Hematopoietic multipotent progenitor cell treated with erythropoietin and hydrocortisone succinate and interleukin-3 and kit ligand, for 17 days (in vitro differentiated cells): ENCODE data around the gene PSORS1C2.

Experiments
- DNase-seq: peaks from one replicate; pipeline ENCODE4 v3.0.0-alpha.2; 2015; ENCODE audit warnings: low spot score

PSORS1C2 gene

DNA sequence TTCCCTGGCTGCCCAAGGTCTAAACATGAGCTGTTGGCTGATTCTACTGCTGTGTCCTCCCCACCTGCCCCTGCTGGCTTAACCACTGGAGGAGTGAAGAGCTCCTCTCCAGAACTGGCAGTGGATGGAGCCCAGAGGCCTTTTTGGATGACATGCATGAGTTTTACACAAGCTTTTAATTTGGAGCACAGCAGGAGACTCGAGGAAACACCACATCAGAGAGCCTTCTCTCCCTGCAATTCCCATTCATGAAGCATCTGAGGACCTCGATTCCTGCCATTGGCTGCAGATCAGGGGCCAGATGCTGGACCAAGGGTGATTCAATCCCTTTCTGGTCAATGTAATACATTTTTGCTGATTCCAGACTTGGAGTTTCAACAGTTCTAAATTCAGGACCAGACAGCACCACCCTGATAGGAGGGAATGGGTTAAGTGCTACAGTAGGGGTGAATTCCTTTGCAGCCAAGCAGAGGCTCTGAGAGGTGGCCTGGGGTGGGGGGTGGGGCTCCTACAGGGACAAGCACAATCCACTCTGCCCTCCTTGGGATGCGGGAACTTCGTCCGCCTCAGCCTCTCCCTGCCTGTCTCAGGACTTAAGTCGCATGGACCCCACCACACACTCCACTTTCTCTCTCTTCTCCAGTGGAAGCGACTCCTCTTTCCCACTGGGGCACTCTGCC, 24.9 kb downstream of the PSORS1C2 start:
- DNase-seq = no peak

DNA sequence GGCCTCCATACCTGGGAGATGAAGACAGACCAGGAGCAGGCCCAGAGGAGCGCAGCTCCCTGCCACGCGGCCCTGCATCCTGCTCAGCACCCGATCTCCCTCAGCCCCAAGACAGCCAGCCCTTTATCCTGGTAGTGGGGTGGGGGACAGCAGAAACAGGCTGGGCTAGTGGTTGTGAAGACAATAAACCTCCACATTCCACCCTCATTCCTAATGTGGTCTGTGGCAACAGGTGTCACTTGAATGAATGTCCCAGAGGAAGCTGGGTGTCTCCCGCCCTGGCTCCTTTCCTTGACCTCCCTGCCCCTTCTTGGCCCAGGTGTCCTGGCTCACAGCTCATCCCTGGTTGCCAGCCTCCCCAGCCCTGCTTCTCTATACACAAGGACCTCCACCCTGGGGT, 26.4 kb downstream of the PSORS1C2 start, which contains the start of gene C6orf15:
Gene C6orf15 (minus strand): TSS at position 98 of the 400 bp plus-strand sequence. CDS start 20 bp downstream, at position 78.
- DNase-seq = no peak

DNA sequence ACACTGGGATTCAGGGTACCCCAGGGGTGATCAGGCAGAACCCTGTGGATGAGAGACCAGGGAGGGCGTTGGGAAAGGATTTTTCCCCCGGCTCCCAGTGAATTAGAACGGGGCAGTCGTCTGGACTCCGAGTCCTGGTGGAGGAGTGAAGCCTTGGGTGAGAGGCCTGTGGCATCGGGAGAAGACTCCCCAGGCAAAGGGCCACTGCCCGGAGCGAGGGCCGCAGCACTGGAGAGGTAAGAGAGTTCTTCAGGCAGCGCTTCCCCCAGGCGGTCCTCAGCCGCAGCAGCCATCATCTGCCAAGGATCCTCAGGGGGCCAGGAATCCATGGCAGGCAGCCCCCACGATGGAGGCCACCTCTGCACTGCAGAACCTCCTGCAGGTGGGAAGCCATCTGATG, 27.2 kb downstream of the PSORS1C2 start:
- DNase-seq = no peak

DNA sequence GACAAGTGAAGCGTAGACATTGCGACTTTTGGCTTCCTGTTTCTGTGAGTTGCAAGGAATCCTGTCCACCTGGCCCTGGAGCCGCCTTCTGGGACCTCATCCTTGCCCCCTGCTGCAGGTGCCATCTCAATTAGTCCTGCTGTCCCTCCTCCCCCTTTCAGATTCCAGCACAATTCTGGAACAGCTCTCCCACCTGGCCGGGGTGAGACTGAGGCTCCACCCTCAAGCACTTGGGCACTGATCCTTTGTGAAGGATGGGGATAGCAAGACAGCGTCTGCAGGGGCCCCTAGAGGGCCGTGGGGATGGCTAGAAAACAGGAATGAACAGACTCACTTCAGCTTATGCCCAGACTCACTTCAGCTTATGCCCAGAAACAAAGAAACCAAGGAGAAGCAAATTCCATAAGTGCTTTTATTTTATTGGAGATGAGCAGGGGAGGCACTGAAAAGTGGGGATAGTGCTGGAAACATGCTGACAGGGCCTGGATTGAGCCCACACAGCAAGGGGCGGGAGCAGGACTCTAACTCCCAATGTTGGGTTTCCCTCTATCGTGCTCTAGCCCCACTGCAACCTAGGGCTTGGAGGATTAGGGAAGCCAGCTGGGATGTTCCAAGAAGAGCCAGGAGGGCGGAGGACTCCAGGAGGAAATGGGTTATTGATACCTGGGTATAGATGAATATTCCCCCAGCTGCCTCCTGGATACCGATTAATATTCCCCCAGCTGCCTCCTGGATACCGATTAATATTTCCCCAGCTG, 27.9 kb downstream of the PSORS1C2 start:
- no peak for DNase-seq

DNA sequence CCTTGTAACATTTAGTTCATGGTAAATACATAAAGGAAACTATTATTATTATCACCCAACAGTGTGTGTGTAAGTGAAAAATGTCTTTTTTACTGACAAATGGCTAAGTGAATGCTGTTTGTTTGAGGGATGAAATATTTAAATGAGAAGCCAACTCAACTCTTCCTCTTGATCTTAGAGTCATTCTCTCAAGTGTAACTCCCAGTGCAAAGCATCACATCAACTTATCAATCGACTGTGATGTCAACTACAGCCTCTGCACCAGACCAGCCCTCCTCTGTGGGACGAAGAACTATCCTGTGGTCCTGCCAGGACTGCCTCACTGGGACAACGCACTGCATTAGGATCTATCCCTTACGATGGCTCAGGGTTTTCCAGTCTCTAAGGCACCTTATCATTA, 31.8 kb downstream of the PSORS1C2 start:
- no peak for DNase-seq

DNA sequence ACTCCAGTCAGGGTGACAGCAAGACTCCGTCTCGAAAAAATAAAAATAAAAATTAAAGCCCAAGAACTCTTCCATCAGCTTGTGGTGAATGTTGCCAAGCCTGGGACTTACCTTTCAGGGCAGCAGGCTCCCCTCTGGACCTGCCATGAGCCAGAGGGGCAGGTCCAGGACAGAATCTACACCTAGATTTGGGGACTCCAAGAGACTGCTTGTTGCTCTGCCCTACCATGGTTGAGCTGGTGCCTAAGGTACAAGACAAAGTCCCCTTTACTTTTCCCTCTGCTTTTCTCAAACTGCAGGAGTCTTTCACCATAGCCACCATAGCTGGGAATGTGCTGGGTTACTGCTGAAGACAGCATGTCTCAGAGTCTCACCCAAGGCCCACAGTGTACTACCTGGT, 35.7 kb downstream of the PSORS1C2 start:
- DNase-seq = no peak

DNA sequence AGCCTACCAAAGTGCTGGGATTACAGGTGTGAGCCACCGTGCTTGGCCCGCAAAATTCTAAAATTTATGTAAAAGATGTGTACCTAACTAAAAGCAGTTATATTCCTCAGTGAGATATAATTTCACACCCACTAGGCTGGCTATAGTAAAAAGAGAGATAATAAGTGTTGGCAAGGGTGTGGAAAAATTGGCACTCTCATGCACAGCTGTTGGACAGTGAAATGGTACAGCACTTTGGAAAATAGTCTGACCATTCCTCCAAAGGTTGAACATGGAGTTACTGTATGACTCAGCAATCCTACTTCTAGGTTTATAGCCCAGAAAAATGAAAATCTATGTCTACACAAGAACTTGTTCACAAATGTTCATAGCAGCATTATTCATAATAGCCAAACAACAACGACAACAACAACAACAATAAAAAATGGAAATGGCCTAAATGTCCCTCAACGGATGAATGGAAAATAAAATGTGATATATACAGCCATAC, 40.4 kb downstream of the PSORS1C2 start:
- DNase-seq = no peak

DNA sequence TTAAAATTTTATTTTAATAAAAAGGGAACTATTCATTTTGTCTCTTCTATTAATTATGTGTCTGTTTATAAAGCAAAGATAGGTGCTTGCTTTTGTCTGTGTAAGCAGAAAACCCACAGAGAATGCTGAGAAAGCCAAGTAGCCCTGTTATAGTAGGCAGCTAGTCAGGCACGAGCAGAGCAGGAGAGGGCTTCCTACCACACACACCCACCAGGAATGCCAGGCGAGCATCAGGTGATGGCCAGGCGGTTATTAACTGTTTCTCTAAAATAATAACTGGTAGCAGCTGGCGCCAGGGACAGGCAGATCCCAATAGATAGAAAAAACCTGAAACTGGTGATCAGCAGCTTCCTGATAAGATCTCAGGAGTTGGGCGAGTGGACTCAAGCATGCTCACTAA, 42.2 kb downstream of the PSORS1C2 start:
- DNase-seq = no peak

DNA sequence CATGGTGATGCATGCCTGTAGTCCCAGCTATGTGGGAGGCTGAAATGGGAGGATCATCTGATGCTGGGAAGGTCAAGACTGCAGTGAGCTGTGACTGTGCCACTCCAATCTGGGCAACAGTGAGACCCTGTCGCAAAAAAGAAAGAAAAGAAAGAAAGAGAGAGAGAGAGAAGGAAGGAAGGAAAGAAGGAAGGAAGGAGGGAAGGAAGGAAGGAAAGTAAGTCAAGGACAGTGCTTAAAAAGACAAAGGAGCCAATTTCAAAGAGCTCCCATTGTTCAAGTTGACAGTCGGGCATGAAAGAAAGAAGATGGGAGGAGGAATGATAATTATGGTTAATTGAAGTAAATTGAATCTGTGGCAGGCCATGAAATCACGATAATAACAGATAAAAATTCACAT, 42.7 kb downstream of the PSORS1C2 start:
- DNase-seq = no peak

DNA sequence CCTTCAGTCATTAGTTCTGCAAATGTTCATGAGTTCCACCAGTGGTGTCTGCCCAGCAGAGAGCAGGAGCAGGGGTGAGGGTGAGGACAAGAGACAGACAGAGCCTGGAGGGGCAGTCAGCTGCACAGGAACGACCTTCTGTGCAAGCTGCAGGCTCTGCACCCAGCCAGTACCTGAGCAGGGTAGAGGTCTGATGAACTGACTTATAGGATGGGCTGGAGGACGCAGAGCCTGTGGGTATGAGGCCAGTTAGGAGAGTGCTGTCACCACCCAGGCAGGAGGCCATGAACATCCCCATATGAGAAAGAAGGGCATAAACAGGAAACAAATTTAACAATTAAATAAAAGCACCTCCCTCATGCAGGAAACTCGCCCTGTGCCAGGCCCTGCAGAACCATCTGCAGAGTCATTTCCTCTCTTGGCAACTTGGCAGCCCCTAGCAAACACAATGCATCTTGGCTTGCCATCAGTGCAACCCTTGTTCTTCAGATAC, 44.4 kb downstream of the PSORS1C2 start:
- no peak for DNase-seq

DNA sequence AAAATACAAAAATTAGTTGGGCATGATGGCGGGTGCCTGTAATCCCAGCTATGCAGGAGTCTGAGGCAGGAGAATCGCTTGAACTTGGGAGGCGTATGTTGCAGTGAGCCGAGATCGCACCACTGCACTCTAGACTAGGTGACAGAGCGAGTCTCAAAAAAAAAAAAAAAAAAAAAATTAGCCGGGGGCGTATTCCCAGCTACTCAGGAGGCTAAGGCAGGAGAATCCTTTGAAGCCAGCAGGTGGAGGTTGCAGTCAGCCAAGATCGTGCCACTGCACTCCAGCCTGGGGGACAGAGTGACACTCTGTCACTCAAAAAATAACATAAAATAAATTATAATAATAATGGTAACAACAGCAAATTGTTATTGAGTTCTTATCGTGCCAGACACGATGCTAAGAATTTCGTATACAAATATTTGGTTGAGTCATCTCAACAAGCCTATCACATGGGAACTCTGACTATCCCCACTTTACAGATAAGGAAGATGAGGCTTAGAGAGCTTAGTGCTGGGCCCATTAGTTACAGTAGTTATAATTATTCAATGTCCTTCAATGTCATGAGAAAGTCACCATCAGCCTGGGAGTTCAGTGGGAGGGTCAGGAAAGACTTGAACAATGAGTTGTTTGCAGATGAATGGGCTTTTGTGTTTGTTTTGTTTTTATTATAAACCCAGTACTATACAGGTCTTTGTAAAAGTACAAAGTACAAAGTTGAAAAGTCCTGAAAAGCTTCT, 45.9 kb downstream of the PSORS1C2 start:
- DNase-seq = peak; percentile 23

DNA sequence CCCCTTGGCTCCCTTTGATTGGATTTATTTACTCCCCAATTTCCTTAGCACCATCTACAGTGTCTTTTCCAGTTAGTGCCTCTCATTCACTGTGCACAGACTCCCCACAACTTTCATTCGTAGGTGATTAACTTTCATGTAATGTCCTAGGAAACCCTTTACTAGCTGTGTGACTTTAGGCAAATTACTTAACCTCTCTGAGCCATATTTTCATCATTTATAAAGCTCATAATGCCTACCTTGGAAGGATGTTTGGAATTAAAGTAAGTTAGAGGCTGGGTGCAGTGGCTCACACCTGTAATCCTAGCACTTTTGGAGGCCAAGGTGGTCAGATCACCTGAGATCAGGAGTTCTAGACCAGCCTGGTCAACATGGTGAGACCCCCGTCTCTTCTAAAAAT, 46.6 kb downstream of the PSORS1C2 start:
- no peak for DNase-seq

DNA sequence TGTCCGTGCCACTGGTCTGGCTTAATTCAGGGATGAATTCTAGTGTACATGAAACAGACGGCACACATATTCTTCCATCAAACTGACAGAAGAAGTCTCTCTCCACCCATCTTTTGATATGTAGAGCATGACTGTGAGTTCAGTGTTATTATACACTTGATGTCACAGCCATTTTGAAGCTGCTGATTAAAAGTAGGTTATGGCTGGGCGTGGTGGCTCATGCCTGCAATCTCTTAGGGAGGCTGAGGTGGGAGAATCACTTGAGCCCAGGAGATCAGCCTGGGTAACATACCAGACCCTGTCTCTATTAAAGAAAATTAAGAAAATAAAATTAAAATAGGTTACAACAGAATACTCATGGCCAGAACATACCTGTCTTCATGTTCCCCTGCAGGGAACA, 47.2 kb downstream of the PSORS1C2 start:
- no peak for DNase-seq

DNA sequence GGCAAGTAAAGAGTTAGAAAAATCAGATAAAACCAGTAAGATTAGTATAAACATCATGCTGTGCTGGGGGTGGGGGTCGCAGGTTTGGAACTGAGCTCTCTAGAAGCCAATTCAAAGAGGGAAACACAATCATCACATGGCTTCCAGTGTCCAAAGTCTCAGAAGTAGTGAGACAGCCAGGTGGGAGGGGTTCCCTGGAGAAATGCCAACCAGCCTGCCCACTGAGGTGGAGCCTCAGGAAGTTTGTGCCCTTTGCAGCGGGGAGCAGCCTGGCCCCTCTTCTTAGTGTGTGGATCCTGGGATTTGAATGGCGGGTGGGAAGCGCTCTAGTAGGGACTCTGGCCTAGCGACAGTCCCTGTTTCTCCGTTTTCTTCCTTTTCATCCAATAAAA, 47.9 kb downstream of the PSORS1C2 start:
- no peak for DNase-seq

DNA sequence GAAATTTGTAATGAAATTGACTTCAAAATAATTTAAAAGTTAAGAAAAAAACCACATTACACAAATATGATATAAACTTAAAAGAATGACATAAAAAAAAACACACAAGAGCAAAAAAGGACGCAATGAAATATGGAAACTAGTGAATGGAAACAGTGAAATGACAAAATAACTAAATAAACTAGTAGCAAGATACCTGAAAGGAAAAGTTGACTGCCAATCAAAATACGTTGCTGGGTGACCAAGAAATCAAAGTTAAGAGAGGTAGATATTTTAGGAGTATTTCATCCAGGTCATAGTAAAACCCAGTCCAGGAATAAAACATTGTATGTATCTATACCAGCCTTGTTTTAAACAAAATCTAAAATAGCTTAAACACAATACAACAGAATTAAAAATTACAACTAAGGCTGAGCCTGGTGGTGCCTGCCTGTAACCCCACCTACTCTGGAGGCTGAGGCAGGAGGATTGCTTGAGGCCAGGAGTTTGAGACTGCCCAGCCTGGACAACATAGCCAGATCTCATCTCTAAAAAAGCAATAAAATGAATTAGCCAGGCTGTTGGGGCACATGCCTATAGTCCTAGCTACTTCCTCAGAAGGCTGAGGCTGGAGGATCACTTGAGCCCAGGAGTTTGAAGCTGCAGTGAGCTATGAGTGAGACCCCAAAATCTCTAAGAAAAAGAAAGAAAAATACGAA, 48.4 kb downstream of the PSORS1C2 start:
- DNase-seq = no peak
